Liver (tissue), 9 donors: ENCODE measurements around the gene SLC22A15. TPM values are rescaled to one million over a fixed set of nuclear protein-coding genes. Genes with fewer than 3 reads are reported as not detected.

ENCODE experiments used
- DNase-seq: peaks from one replicate; pipeline ENCODE4 v3.0.0-alpha.2; 2017; ENCODE audit warnings: low spot score
- H3K27ac ChIP-seq, 2 donors: one replicate each; pipeline ENCODE4 v1.7.0; 2013; ENCODE audit warnings: inconsistent platforms in 2 of 2, low read length in 2 of 2, control low read depth in 1 of 2, low read depth in 1 of 2, mild to moderate bottlenecking in 1 of 2
- H3K27me3 ChIP-seq, 4 donors: one replicate each; pipeline versions ENCODE4 v1.6.1 to v1.7.0; 2013; ENCODE audit warnings: low read length in 3 of 4, inconsistent platforms in 1 of 4, mild to moderate bottlenecking in 1 of 4, moderate library complexity in 1 of 4; ENCODE audit not compliant: control insufficient read depth in 4 of 4, insufficient read depth in 4 of 4
- H3K36me3 ChIP-seq, 4 donors: one replicate each; pipeline versions ENCODE4 v1.6.1 to v1.7.0; 2013; ENCODE audit warnings: low read length in 3 of 4, mild to moderate bottlenecking in 3 of 4, low read depth in 1 of 4, moderate library complexity in 1 of 4; ENCODE audit not compliant: control insufficient read depth in 4 of 4, insufficient read depth in 3 of 4
- H3K4me1 ChIP-seq, 4 donors: one replicate each; pipeline versions ENCODE4 v1.6.1 to v1.7.0; 2013; ENCODE audit warnings: low read length in 3 of 4, mild to moderate bottlenecking in 3 of 4, moderate library complexity in 1 of 4; ENCODE audit not compliant: control insufficient read depth in 4 of 4, insufficient read depth in 4 of 4
- H3K4me3 ChIP-seq, 3 donors: one replicate each; pipeline versions ENCODE4 v1.6.1 to v1.7.0; 2013; ENCODE audit warnings: low read length in 3 of 3, control low read depth in 1 of 3, low read depth in 1 of 3, mild to moderate bottlenecking in 1 of 3
- H3K9ac ChIP-seq, 2 donors: one replicate each; pipeline ENCODE4 v1.7.0; 2013; ENCODE audit warnings: low read length in 2 of 2, mild to moderate bottlenecking in 2 of 2, moderate library complexity in 2 of 2, control low read depth in 1 of 2, low read depth in 1 of 2
- H3K9me3 ChIP-seq, 4 donors: one replicate each; pipeline versions ENCODE4 v1.6.1 to v1.7.0; 2013; ENCODE audit warnings: low read length in 3 of 4; ENCODE audit not compliant: control insufficient read depth in 4 of 4
- ATF3 ChIP-seq: IDR thresholded peaks from 2 replicates; pipeline ENCODE4 v1.6.1; 2016; ENCODE audit warnings: antibody characterized with exemption
- CTCF ChIP-seq: fragments of 150-350 bp; IDR thresholded peaks from 2 replicates; pipeline ENCODE4 v1.5.1; 2017; ENCODE audit warnings: improper control_type of control experiment, low read depth, low read length; ENCODE audit not compliant: missing input control
- EGR1 ChIP-seq, 2 donors: IDR thresholded peaks; 2 replicates each; pipeline ENCODE4 v1.6.1; 2016 to 2018; ENCODE audit warnings: antibody characterized with exemption in 2 of 2, low read depth in 2 of 2
- FOXA1 ChIP-seq: IDR thresholded peaks from 2 replicates; pipeline ENCODE4 v1.6.1; 2016; ENCODE audit warnings: antibody characterized with exemption
- FOXA2 ChIP-seq: IDR thresholded peaks from 2 replicates; pipeline ENCODE4 v1.6.1; 2016; ENCODE audit warnings: antibody characterized with exemption
- GABPA ChIP-seq, 2 donors: IDR thresholded peaks in 1 of 2; conservative IDR thresholded peaks in 1 of 2; 2 replicates each; pipeline ENCODE4 v1.6.1; 2016; ENCODE audit warnings: antibody characterized with exemption in 2 of 2, mild to moderate bottlenecking in 1 of 2, moderate library complexity in 1 of 2
- HNF4A ChIP-seq, 2 donors: conservative IDR thresholded peaks; 2 replicates each; pipeline ENCODE4 v1.6.1; 2016; ENCODE audit warnings: antibody characterized with exemption in 2 of 2, mild to moderate bottlenecking in 2 of 2
- HNF4G ChIP-seq: IDR thresholded peaks from 2 replicates; pipeline ENCODE4 v1.6.1; 2016; ENCODE audit warnings: antibody characterized with exemption
- JUND ChIP-seq, 2 donors: IDR thresholded peaks; 2 replicates each; pipeline ENCODE4 v1.6.1; 2016; ENCODE audit warnings: antibody characterized with exemption in 2 of 2
- MAX ChIP-seq: IDR thresholded peaks from 2 replicates; pipeline ENCODE4 v1.6.1; 2016; ENCODE audit warnings: antibody characterized with exemption
- NR2F2 ChIP-seq: IDR thresholded peaks from 2 replicates; pipeline ENCODE4 v1.6.1; 2016; ENCODE audit warnings: antibody characterized with exemption
- RAD21 ChIP-seq, 2 donors: IDR thresholded peaks; 2 replicates each; pipeline ENCODE4 v1.6.1; 2016; ENCODE audit warnings: antibody characterized with exemption in 2 of 2, mild to moderate bottlenecking in 2 of 2
- REST ChIP-seq: IDR thresholded peaks from 2 replicates; pipeline ENCODE4 v1.6.1; 2016; ENCODE audit warnings: antibody characterized with exemption, mild to moderate bottlenecking
- RXRA ChIP-seq, 2 donors: IDR thresholded peaks; 2 replicates each; pipeline ENCODE4 v1.6.1; 2017 to 2018; ENCODE audit warnings: antibody characterized with exemption in 2 of 2, mild to moderate bottlenecking in 1 of 2
- SP1 ChIP-seq: IDR thresholded peaks from 2 replicates; pipeline ENCODE4 v1.6.1; 2018; ENCODE audit warnings: antibody characterized with exemption, mild to moderate bottlenecking
- TAF1 ChIP-seq: conservative IDR thresholded peaks from 2 replicates; pipeline ENCODE4 v1.6.1; 2016; ENCODE audit warnings: antibody characterized with exemption, mild to moderate bottlenecking
- YY1 ChIP-seq: IDR thresholded peaks from 2 replicates; pipeline ENCODE4 v1.6.1; 2016; ENCODE audit warnings: antibody characterized with exemption, mild to moderate bottlenecking
- ZBTB33 ChIP-seq: IDR thresholded peaks from 2 replicates; pipeline ENCODE4 v1.6.1; 2016; ENCODE audit warnings: antibody characterized with exemption
- WGBS: extraction: QIAGEN DNeasy Blood & Tissue Kit; methylation state at CpG from one replicate; pipeline ENCODE4 v1.1.7; 2013; 5-methylcytosine and 5-hydroxymethylcytosine counted together
- polyA plus RNA-seq, 2 donors: library from polyadenylated mRNA; stranded (reverse) in 1 of 2; unstranded in 1 of 2; fragments of 200-250 nt in 1 of 2; fragments of >200 nt in 1 of 2; fragmentation: Nextera tagmentation in 1 of 2; extraction: Ambion mirVana in 1 of 2; gene quantifications; one replicate each; pipeline versions ENCODE4 v1.2.1 to v1.2.3, GENCODE V29; 2013 to 2015
- total RNA-seq, 2 donors: library from RNA; depleted of rRNA; stranded (reverse); fragments of >200 nt; gene quantifications; one replicate each; pipeline ENCODE4 v1.2.3, GENCODE V29; 2014
- donor health status: healthy.
- donor health status: healthy.
- donor health status: healthy.
- donor health status: healthy.
- donor health status: healthy.

Gene SLC22A15
- total and polyA plus RNA-seq, 4 donors = 0.12 to 3.6 (median 0.83) TPM

- Histone ChIP-seq H3K4me1 (no peaks in the 10 kb centered on the region), H3K4me3 (no peak overlapping the region), H3K9ac (no peak overlapping the region), H3K27me3 (no peaks in the 10 kb centered on the region), H3K36me3 (no peaks in the 10 kb centered on the region), H3K9me3 (peaks cover 0 to 5% (median 2%) of the 10 kb centered on the region in 4 donors), H3K27ac (no peak overlapping the region)
- WGBS = 96% methylated on average over 4 of the region's 4 CpGs
- TF ChIP-seq JUND (IDR thresholded peaks at IDR 0.05) = no peak
- TF ChIP-seq NR2F2 = no peak
- no peak for TF ChIP-seq FOXA1
- TF ChIP-seq HNF4A (conservative IDR thresholded peaks at IDR 0.05) = no peak
- TF ChIP-seq MAX = no peak
- TF ChIP-seq ZBTB33 = no peak
- no peak for TF ChIP-seq RAD21 (IDR thresholded peaks at IDR 0.05)
- TF ChIP-seq GABPA (IDR thresholded peaks at IDR 0.05 in 1 of 2, conservative IDR thresholded peaks at IDR 0.05 in 1 of 2) = no peak
- TF ChIP-seq CTCF = no peak
- TF ChIP-seq HNF4G = no peak
- TF ChIP-seq ATF3 = no peak
- no peak for TF ChIP-seq YY1
- TF ChIP-seq TAF1 = no peak
- no peak for TF ChIP-seq RXRA (IDR thresholded peaks at IDR 0.05)
- TF ChIP-seq EGR1 (IDR thresholded peaks at IDR 0.05; ENCODE audit: low read depth in 2 of 2) = no peak
- no peak for TF ChIP-seq REST
- TF ChIP-seq FOXA2 = no peak
- TF ChIP-seq SP1 = no peak
- no peak for DNase-seq
These were observed 123.1 kb downstream of the SLC22A15 start for GRCh38 chr1:116099379-116099778.
